GM23338 (cell line): ENCODE results near the gene ACOT11. TPM values are rescaled to one million over a fixed set of nuclear protein-coding genes. Genes with fewer than 3 reads are reported as not detected.

Experiments
- ATAC-seq: fragments of 200-7000 bp; cut with Tn5 transposase; 3 replicates; pipeline ENCODE4 v1.9.1; 2020
- DNase-seq: peaks from one replicate; pipeline ENCODE4 v3.0.0-alpha.2; 2015; ENCODE audit warnings: low spot score
- H2AFZ ChIP-seq: fragments of 200-600 bp; sonication (generic); 2 replicates; pipeline ENCODE4 v1.8.0; 2016; ENCODE audit warnings: antibody characterized with exemption, mild to moderate bottlenecking, moderate library complexity
- H3F3A ChIP-seq: fragments of 200-600 bp; sonication (generic); replicated peaks from 2 replicates; pipeline ENCODE4 v1.8.0; 2017; ENCODE audit warnings: antibody characterized with exemption, mixed run types, low read depth
- H3K27ac ChIP-seq: fragments of 200-600 bp; sonication (generic); 2 replicates; pipeline ENCODE4 v1.6.1; 2016; ENCODE audit warnings: low read depth
- H3K27me3 ChIP-seq: fragments of 200-600 bp; sonication (generic); 2 replicates; pipeline ENCODE4 v1.8.0; 2016; ENCODE audit warnings: mild to moderate bottlenecking, mixed run types, moderate library complexity; ENCODE audit not compliant: insufficient read depth
- H3K36me3 ChIP-seq: fragments of 200-600 bp; sonication (generic); 2 replicates; pipeline ENCODE4 v1.8.0; 2016; ENCODE audit warnings: mild to moderate bottlenecking; ENCODE audit not compliant: insufficient read depth
- H3K4me1 ChIP-seq: fragments of 200-600 bp; sonication (generic); 2 replicates; pipeline ENCODE4 v1.8.0; 2016; ENCODE audit warnings: mild to moderate bottlenecking, moderate library complexity; ENCODE audit not compliant: insufficient read depth
- H3K4me2 ChIP-seq: fragments of 200-600 bp; sonication (generic); 2 replicates; pipeline ENCODE4 v1.7.1; 2017; ENCODE audit warnings: mixed run types
- H3K4me3 ChIP-seq: fragments of 200-600 bp; sonication (generic); 2 replicates; pipeline ENCODE4 v1.6.1; 2016; ENCODE audit warnings: mixed run types
- H3K79me2 ChIP-seq: fragments of 200-600 bp; sonication (generic); replicated peaks from 2 replicates; pipeline ENCODE4 v1.8.0; 2017; ENCODE audit warnings: mild to moderate bottlenecking; ENCODE audit not compliant: insufficient read depth
- H3K9me2 ChIP-seq: fragments of 200-600 bp; sonication (generic); 2 replicates; pipeline ENCODE4 v1.8.0; 2017; ENCODE audit not compliant: insufficient read depth
- H4K20me1 ChIP-seq: fragments of 200-600 bp; sonication (generic); replicated peaks from 2 replicates; pipeline ENCODE4 v1.8.0; 2017; ENCODE audit warnings: mild to moderate bottlenecking; ENCODE audit not compliant: insufficient read depth
- H3K27ac Mint-ChIP-seq: 2 replicates; pipeline ENCODE4 v1.8.0; 2020; ENCODE audit warnings: inconsistent platforms, mild to moderate bottlenecking, moderate library complexity, mixed read lengths
- H3K27me3 Mint-ChIP-seq: 3 replicates; pipeline ENCODE4 v1.8.0; 2022; ENCODE audit warnings: low read depth, mild to moderate bottlenecking, moderate library complexity, mixed read lengths, inconsistent platforms; ENCODE audit not compliant: insufficient read depth, poor library complexity
- H3K36me3 Mint-ChIP-seq: 3 replicates; pipeline ENCODE4 v1.8.0; 2021; ENCODE audit warnings: low read depth, mild to moderate bottlenecking, inconsistent platforms, moderate library complexity, mixed read lengths
- H3K4me1 Mint-ChIP-seq: 3 replicates; pipeline ENCODE4 v1.8.0; 2020; ENCODE audit warnings: mild to moderate bottlenecking, inconsistent platforms, mixed read lengths
- H3K4me3 Mint-ChIP-seq: 3 replicates; pipeline ENCODE4 v1.8.0; 2021; ENCODE audit warnings: moderate library complexity, mild to moderate bottlenecking, inconsistent platforms, mixed read lengths
- H3K9me3 Mint-ChIP-seq: 3 replicates; pipeline ENCODE4 v1.8.0; 2020; ENCODE audit warnings: moderate library complexity, mild to moderate bottlenecking, inconsistent platforms, mixed read lengths
- CREB1 ChIP-seq: fragments of 250-450 bp; sonication (Bioruptor Pico); IDR thresholded peaks from 2 replicates; pipeline ENCODE4 v1.5.0; 2020; ENCODE audit warnings: low read depth, mild to moderate bottlenecking, moderate library complexity
- ETS1 ChIP-seq: IDR thresholded peaks from 2 replicates; pipeline ENCODE4 v1.6.1; 2016; ENCODE audit warnings: antibody characterized with exemption
- EZH2 ChIP-seq: fragments of 200-600 bp; sonication (generic); IDR thresholded peaks from one replicate; pipeline ENCODE4 v1.8.0; 2017; ENCODE audit warnings: antibody characterized with exemption, mild to moderate bottlenecking, low read depth; ENCODE audit not compliant: unreplicated experiment
- NANOG ChIP-seq: IDR thresholded peaks from 2 replicates; pipeline ENCODE4 v1.6.1; 2016; ENCODE audit warnings: antibody characterized with exemption, borderline replicate concordance
- POLR2AphosphoS5 ChIP-seq: IDR thresholded peaks from 2 replicates; pipeline ENCODE4 v1.6.1; 2016; ENCODE audit warnings: antibody characterized with exemption, low read depth
- REST ChIP-seq: IDR thresholded peaks from one replicate; pipeline ENCODE4 v1.6.1; 2018; ENCODE audit warnings: antibody characterized with exemption; ENCODE audit not compliant: unreplicated experiment
- STAT1 ChIP-seq: IDR thresholded peaks from one replicate; pipeline ENCODE4 v1.6.1; 2016; ENCODE audit warnings: antibody characterized with exemption; ENCODE audit not compliant: unreplicated experiment
- ZNF331 ChIP-seq: fragments of 250-450 bp; sonication (Bioruptor Pico); IDR thresholded peaks from 2 replicates; pipeline ENCODE4 v1.5.0; 2020; ENCODE audit warnings: low read depth, mild to moderate bottlenecking, moderate library complexity
- polyA plus RNA-seq: library from polyadenylated mRNA; unstranded; fragments of >200 nt; fragmentation: Nextera tagmentation; extraction: Ambion mirVana; gene quantifications from 2 replicates; pipeline ENCODE4 v1.2.1, GENCODE V29; 2016
- total RNA-seq: library from RNA; depleted of rRNA; stranded (reverse); fragments of >200 nt; shearing (Covaris generic); gene quantifications from 2 replicates; pipeline ENCODE4 v1.2.3, GENCODE V29; 2014
- TF ChIP-seq, protein P1 (sequence below), 2 experiments: fragments of 200-600 bp in 1 of 2; sonication (generic) in 1 of 2; conservative IDR thresholded peaks; 2 replicates each; pipeline versions ENCODE4 v1.5.1 to v1.6.1; 2016 to 2017; ENCODE audit warnings: antibody characterized with exemption in 2 of 2, low read depth in 2 of 2, mild to moderate bottlenecking in 2 of 2, moderate library complexity in 1 of 2

Gene ACOT11
- total and polyA plus RNA-seq, 2 experiments from 2014 or later: 1.6 to 2.7 TPM

GRCh38 chr1:54624466-54625464 lies 76.7 kb downstream of the ACOT11 start:
- ATAC-seq: no peak
- H3K27me3 Mint-ChIP-seq: peaks cover 5% of the 10 kb centered on the region

More at GRCh38 chr1:54624466-54625464, 76.7 kb downstream of the ACOT11 start:
- no peaks in the 10 kb centered on the region for H3K36me3 Mint-ChIP-seq
- Histone ChIP-seq H3K4me2 (no peak overlapping the region), H4K20me1 (no peaks in the 10 kb centered on the region), H3K4me3 (no peak overlapping the region), H3K9me2 (no peaks in the 10 kb centered on the region), H3K79me2 (no peaks in the 10 kb centered on the region), H3K27ac (no peak overlapping the region), H3K27me3 (no peaks in the 10 kb centered on the region), H3K36me3 (no peaks in the 10 kb centered on the region), H3K4me1 (no peaks in the 10 kb centered on the region), H2AFZ (no peak overlapping the region), H3F3A (no peaks in the 10 kb centered on the region)
- H3K9me3 Mint-ChIP-seq: no peaks in the 10 kb centered on the region
- H3K4me1 Mint-ChIP-seq: no peaks in the 10 kb centered on the region
- no peak for TF ChIP-seq CREB1 (CRISPR knock-in tag)
- no peak for TF ChIP-seq NANOG
- no peak for TF ChIP-seq REST
- TF ChIP-seq ETS1: no peak
- TF ChIP-seq EZH2: no peak
- TF ChIP-seq STAT1: no peak
- no peak for TF ChIP-seq POLR2AphosphoS5
- TF ChIP-seq, protein P1, sequence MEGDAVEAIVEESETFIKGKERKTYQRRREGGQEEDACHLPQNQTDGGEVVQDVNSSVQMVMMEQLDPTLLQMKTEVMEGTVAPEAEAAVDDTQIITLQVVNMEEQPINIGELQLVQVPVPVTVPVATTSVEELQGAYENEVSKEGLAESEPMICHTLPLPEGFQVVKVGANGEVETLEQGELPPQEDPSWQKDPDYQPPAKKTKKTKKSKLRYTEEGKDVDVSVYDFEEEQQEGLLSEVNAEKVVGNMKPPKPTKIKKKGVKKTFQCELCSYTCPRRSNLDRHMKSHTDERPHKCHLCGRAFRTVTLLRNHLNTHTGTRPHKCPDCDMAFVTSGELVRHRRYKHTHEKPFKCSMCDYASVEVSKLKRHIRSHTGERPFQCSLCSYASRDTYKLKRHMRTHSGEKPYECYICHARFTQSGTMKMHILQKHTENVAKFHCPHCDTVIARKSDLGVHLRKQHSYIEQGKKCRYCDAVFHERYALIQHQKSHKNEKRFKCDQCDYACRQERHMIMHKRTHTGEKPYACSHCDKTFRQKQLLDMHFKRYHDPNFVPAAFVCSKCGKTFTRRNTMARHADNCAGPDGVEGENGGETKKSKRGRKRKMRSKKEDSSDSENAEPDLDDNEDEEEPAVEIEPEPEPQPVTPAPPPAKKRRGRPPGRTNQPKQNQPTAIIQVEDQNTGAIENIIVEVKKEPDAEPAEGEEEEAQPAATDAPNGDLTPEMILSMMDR (conservative IDR thresholded peaks at IDR 0.05; ENCODE audit: low read depth in 2 of 2): no peak
- TF ChIP-seq ZNF331 (CRISPR knock-in tag): no peak
- no peak overlapping the region for H3K27ac Mint-ChIP-seq
- no peak overlapping the region for H3K4me3 Mint-ChIP-seq
- no peak for DNase-seq
